NK-92 (cell line): ENCODE results near the gene TRIM42.

Experiments
- DNase-seq: peaks from one replicate; lab custom pipeline; 2025; ENCODE audit not compliant: unreplicated experiment; lab: John Stamatoyannopoulos, UW

TRIM42 gene

DNA sequence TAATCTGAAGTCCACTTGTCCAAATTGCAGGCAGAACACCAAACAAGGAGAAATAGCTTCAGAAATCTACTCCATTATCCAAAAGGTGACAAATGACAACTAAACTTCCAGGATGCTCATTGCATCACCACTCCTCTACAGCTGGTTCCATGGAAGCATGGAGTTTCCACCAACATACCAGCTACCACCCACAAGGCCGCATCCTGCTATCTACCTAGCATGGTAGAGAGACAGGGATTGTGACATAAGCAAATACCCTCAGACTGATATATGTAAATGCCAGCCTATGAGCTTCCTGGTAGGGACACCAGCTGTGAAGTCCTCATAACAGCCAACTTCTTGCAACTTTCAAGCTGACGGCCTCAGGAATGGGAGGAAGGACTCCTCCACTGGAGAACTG, at the start of gene TRIM42:
TSS of gene TRIM42 (plus strand) at position 301 of the 400 bp plus-strand sequence. CDS start 166 bp downstream, outside the sequence.
- no peak for DNase-seq

DNA sequence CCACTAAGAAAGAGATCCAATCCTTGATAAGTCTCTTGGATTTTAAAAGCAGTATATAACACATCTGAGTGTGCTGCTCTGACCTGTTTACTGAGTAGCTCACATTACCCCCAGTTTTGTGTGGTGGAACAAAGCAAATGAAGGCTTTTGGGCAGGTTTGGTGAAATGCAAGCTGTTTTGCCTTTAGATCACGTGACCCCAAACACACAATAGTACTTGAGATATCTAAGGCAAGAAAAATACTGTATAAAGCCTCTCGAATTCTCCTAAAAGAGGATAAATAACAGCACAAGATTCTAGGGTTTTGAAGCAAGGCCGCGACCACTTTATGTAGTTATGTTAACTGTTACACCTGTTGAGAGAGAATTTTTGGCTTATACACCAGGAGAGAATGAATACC, 49.3 kb upstream of the TRIM42 start:
- DNase-seq, result no peak

GRCh38 chr3:140629357-140630137, 48.3 kb upstream of the TRIM42 start:
- DNase-seq, result no peak

GRCh38 chr3:140630366-140630765, 47.5 kb upstream of the TRIM42 start:
- DNase-seq, result no peak

- no peak for DNase-seq
Observed at GRCh38 chr3:140630866-140631265, 47.0 kb upstream of the TRIM42 start.

DNA sequence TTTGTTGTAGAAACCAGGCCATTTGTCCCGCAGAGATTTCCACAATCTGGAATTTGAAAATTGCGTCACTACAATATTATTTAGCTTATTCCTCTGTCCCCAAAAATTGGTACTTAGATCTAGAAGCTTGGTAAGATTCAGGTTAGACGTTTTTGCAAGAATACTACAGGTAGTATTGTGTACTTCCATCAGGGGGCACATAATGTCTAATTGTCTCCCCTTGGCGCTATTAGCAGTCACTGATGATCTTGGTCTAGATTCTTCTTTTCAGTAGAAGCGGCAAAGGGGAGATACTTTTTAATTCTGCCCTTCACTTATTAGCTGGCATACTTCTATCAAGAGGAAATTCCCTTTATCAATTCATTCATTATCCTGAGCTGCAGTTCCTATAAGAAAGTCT, 42.6 kb upstream of the TRIM42 start:
- DNase-seq, result no peak

DNA sequence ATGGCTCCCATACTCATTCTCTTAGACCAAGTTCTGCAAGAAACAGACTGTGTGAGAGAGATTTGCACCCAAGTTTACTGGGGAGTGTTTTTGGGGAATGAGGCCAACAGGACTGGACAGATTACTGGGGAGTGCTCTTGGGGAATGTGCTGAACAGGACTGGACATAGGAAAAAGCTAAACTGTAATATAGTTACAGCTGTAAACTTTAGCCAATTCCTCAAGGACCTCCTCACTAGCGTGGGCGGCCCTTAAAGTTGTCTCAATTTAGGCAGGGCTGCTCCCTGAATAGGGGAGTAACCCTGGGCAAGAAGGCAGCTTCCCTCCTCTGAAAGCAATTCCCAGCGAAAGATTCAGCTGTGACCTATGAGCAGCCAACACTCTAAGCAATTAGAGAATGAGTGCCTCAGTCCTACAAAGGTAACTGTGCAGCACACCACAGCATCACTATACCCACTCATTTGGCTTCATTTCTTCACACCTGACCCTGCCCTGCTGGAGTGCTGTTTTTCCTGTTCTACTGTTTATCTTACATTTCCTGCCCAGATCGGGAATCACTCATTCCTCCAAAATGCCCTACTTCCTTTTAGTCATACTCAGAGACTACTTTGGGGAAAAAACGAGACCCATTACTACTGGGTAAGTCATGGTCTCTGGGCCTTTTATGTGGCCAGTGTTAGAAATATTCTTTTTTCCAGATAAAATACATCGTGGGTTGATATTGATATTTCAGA, 41.3 kb upstream of the TRIM42 start:
- DNase-seq, result no peak

- no peak for DNase-seq
Observed at GRCh38 chr3:140651287-140651686, 26.6 kb upstream of the TRIM42 start.

GRCh38 chr3:140655678-140656077, 22.2 kb upstream of the TRIM42 start:
- no peak for DNase-seq

GRCh38 chr3:140664111-140664510, 13.8 kb upstream of the TRIM42 start:
- no peak for DNase-seq

- DNase-seq, result no peak
Observed at GRCh38 chr3:140682586-140682985, 4.7 kb downstream of the TRIM42 start.

- DNase-seq, result no peak
Observed at GRCh38 chr3:140686128-140686527, 8.3 kb downstream of the TRIM42 start.

DNA sequence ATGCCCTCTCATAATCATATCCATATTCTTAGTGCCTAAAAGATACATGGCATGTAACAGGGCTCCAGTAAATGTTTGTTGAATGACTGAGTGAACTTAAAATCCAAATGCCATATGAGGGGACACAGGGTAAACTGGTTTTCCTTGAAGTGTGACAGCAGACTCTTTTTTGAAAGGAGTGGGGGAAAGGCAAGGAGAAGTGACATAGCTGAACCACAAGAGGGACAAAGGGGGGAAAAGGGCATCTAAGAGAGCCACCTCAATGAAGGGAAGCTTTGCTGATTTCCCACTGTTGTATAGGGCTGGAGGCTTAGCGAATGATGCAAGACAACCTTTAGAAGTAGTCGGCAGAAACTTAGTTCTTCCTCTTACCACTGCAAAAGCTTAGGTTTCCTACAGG, 9.1 kb downstream of the TRIM42 start:
- no peak for DNase-seq

DNA sequence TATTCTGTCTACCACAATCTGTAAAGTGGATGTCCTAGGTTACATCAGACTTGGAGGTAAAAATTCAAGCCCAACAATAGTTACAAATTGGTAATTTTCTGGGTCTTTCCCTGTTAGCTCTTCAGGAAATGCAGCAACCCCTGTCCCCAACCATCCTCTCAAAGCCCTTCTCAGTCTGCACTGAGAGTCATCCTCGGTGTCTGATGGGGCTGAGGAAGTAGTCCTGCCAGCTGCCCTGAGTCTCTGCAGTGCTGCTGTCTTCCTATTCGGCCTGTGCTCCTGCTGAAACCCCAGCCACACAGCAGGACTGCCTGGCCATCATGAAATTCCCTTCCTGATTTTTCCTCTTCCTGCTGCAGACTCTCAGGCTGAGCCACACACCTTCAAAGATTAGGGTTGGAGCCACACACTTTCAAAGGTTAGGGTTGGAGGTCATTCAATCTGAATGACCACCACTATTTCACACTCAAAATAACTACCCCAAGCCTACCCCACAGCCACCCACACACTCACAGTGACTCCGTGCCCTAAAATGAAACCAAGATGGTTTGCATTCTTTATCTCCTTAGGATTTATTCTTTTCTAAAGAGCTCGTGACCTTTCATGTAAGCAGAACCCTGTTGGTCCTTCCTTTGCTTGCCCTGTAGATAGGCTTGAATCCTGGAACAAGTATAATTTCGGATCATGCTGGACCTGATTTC, 17.6 kb downstream of the TRIM42 start:
- DNase-seq, result no peak

- no peak for DNase-seq
Observed at GRCh38 chr3:140699516-140700231, 21.8 kb downstream of the TRIM42 start.

DNA sequence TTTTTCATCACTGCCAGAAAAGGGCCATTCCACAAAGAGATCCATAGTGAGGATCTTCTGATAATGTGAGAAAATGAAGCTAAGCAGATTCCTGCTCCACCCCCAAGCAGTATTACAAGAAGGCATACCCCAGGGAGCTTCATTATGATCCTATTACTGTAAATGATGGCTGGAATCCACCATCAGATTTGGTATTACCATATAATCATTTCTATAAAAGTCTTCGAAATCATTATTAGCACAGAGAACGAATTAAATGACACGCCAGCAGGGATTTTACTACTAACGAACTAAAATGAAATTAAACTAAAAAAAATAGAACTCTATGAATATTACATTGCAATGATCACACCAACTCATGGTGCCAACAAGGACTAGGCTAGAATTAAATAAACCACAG, 24.4 kb downstream of the TRIM42 start:
- DNase-seq, result no peak

DNA sequence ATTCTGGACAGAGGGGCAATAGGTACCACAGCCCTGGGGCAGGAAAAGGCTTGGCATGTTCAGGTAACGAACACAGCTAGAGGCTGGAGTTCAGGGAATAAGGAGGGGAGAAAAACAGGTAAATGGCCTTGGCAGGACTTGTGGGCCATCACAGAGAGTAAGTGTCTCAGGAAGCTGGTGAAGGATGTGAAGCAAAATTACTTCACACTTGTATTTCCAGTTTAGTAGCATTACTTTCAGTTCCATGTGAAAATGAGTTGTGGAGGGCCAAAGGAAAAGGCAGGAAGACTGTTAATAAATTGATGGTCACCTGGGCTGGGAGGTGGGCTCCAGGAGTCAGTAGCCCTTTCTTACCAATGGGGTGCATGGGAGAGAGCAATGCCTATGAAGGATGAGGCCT, 25.6 kb downstream of the TRIM42 start:
- DNase-seq, result no peak

DNA sequence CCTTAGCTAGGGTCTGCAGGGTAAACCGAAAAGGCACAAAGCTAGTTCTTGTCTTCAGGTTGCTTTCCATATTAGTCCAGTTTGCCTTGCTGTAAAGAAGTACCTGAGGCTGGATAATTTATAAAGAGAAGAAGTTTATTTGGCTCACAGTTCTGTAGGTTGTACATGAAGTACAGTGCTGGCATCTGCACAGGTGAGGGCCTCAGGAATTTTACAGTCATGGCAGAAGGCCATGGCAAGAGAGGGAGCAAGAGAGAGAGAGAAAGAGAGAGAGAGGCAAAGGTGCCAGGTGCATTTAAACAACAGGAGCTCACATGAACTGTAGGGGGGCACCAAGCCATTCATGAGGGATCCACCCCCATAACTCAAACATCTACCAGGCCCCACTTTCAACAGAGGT, 26.9 kb downstream of the TRIM42 start:
- no peak for DNase-seq

DNA sequence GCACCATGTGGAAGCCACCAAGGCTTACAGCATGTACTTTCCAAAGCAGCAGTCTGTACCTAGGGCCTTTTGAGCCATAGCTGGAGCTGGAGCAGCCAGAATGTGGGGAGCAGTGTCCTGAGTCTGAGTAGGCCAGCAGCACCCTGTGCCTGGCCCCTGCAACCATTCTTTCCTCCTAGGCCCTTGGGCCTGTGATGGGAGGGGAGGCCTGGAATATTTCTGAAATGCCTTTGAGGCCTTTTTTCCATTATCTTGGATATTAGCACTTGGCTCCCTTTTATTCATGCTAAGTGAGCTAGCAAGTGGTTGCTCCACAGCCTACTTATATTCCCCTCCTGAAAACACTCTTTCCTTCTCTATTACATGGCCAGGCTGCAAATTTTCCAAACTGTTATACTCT, 28.1 kb downstream of the TRIM42 start:
- no peak for DNase-seq

DNA sequence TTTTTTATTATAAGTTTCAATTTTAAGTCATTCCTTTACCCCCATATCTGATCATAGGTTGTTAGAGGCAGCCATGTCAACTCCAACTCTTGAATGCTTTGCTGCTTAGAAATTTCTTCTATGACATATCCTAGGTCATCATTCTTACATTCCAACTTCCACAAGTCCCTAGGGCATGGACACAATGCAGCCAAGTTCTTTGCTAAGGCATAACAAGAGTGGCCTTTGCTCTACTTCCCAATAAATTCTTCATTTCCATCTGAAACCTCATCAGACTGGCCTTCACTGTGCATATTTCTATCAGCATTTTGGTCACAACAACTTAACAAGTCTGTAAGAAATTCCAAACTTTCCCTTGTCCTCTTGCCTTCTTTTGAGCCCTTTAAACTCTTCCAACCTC, 28.5 kb downstream of the TRIM42 start:
- DNase-seq, result no peak

DNA sequence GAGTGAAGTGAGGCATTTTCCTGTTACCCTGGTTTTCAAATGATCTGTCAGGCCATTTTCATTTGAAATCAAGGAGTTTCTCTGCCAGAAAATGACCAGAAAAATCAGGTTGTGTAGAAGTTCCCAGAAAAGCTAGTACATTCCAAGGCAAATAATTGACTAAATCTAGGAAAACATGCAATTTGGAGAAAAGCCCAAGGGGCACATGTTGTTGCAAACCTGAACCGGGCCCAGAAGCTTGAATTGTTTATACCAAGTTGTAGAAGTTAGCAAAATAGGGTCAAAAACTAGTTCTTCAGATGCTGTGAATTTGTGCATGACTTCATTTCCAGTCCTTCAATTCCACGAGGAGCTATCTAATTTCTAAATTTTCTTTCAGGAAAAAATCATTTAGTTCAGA, 31.0 kb downstream of the TRIM42 start:
- no peak for DNase-seq
